WI38 (cell line): ENCODE results near the gene USP32.
A peak's percentile ranks its signal among the peaks of the same experiment; 100 is the strongest.

Experiments used
- H3K4me3 ChIP-seq: 2 replicates; pipeline ENCODE4 v1.5.1; 2011; ENCODE audit warnings: low read depth, mild to moderate bottlenecking, control low read depth, low read length
- TF ChIP-seq, protein P1 (sequence below): IDR thresholded peaks from 2 replicates; pipeline ENCODE4 v1.5.1; 2012; ENCODE audit warnings: low read depth, mild to moderate bottlenecking, control low read depth, low read length

The USP32 gene

GRCh38 chr17:60253048-60253447, 138.9 kb downstream of the USP32 start:
- TF ChIP-seq, protein P1, sequence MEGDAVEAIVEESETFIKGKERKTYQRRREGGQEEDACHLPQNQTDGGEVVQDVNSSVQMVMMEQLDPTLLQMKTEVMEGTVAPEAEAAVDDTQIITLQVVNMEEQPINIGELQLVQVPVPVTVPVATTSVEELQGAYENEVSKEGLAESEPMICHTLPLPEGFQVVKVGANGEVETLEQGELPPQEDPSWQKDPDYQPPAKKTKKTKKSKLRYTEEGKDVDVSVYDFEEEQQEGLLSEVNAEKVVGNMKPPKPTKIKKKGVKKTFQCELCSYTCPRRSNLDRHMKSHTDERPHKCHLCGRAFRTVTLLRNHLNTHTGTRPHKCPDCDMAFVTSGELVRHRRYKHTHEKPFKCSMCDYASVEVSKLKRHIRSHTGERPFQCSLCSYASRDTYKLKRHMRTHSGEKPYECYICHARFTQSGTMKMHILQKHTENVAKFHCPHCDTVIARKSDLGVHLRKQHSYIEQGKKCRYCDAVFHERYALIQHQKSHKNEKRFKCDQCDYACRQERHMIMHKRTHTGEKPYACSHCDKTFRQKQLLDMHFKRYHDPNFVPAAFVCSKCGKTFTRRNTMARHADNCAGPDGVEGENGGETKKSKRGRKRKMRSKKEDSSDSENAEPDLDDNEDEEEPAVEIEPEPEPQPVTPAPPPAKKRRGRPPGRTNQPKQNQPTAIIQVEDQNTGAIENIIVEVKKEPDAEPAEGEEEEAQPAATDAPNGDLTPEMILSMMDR, result no peak
- no peak overlapping the region for H3K4me3 ChIP-seq

DNA sequence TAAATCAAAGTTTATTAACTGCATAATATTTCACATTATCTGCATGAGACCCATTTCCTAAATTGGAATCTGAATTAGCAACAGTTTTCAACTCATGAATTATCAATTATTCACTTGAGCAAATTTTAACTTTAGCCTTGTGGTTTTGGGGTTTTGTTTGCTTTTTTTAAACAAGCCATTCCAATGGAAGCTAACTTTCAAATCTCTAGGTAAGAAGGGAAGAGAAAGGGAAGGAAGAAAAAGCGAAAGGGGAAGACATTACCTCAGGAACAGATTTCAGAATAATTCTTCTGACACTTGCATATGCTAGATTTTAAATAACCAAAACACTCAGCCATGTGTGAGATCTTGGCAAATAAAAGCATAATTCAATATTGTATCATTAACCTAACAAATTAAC, 139.5 kb downstream of the USP32 start:
- TF ChIP-seq, protein P1, result no peak
- no peak overlapping the region for H3K4me3 ChIP-seq

GRCh38 chr17:60249290-60249826, 142.6 kb downstream of the USP32 start:
- TF ChIP-seq, protein P1, result no peak
- peak overlapping the region; percentile 17 for H3K4me3 ChIP-seq

- TF ChIP-seq, protein P1, result no peak
- H3K4me3 ChIP-seq, result peak overlapping the region; percentile 17
Measured at GRCh38 chr17:60248618-60249289, 143.2 kb downstream of the USP32 start.

DNA sequence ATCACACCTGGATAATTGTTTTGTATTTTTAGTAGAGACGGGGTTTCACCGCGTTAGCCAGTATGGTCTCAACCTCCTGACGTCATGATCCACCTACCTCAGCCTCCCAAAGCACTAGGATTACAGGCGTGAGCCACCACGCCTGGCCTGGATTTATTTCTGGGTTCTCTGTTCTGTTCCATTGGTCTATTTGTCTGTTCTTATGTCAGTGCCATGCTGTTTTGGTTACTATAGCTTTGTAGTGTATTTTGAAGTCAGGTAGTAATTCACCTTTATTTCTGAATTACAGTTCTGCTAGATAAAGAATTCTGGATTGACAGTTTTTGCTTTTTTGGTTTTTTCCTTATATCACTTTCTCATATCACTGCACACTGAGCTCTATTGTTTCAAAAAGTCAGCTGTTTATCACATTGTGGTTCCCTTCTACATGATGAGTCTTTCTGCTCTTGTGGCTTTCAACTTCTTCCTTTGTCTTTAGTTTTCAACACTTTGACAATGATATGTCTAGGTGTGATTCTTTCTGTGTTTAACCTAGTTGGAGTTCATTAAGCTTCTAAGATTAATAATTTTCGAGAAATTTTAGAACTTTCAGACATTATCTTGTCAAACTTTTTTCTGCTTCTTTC, 144.0 kb downstream of the USP32 start:
- TF ChIP-seq, protein P1, result no peak
- no peak overlapping the region for H3K4me3 ChIP-seq

DNA sequence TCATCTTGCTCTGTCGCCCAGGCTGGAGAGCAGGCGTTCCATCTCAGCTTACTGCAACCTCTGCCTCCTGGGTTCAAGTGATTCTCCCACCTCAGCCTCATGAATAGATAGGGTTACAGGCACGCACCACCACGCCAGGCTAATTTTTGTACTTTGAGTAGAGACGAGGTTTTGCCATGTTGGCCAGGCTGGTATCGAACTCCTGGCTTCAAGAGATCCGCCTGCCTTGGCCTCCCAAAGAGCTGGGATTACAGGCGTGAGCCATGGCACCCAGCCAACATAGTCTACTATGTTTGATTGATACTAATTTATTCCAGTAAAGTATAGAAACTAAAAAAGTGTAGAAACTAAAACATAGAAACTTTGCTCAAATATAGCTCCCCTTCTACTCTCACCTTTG, 147.3 kb downstream of the USP32 start:
- no peak overlapping the region for H3K4me3 ChIP-seq
- TF ChIP-seq, protein P1, result no peak

DNA sequence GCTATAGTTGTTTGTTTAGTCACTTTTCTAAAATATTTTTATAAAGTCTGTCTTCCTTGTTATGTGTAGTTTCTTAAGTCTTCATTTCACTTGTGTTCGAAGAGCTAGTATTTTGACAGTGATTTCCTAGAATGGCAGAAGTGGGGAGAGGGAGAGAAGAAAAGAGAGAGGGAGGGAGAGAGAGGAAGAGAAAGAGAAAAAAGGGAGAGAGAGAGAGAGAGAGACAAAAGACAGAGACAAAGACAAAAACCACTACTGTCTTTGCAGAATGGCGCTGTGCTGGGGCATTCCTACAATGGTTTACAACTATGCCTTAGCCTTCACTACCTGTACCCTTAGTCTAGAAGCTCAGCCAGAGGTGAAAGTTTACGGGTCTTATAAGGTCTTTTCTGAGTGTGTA, 151.6 kb downstream of the USP32 start:
- TF ChIP-seq, protein P1, result no peak
- no peak overlapping the region for H3K4me3 ChIP-seq
